GM12878 (cell line): ENCODE results near the gene CAMK2D. TPM values are rescaled to one million over a fixed set of nuclear protein-coding genes. Genes with fewer than 3 reads are reported as not detected.

ENCODE experiments used
- ATAC-seq: fragments of 200-7000 bp; cut with Tn5 transposase; 3 replicates; pipeline ENCODE4 v1.9.1; 2020; ENCODE audit warnings: mild to moderate bottlenecking, moderate library complexity
- BruUV-seq: library from RNA; stranded (reverse); fragments of 400-500 nt; replicated peaks from 2 replicates; lab custom pipeline; 2021; lab: Mats Ljungman, UMichigan
- CTCF ChIA-PET: fragments of 300-600 bp; sonication (Branson Sonifier 250); formaldehyde crosslinking; extraction: SDS; loops from one replicate; lab custom pipeline; 2021; ENCODE audit warnings: inconsistent platforms; lab: Yijun Ruan, JAX
- POLR2A ChIA-PET: fragments of 350-600 bp; formaldehyde crosslinking; extraction: SDS; loops from one replicate; lab custom pipeline; 2021; ENCODE audit warnings: inconsistent platforms; lab: Charles Lee
- RAD21 ChIA-PET: fragments of 300-600 bp; sonication (Branson Sonifier 250); formaldehyde crosslinking; loops from one replicate; lab custom pipeline; 2023; ENCODE audit warnings: antibody characterized with exemption; ENCODE audit not compliant: unreplicated experiment; lab: Charles Lee
- SMC1A ChIA-PET: fragments of 300-600 bp; sonication (Branson Sonifier 250); formaldehyde crosslinking; loops from one replicate; lab custom pipeline; 2023; ENCODE audit not compliant: unreplicated experiment, uncharacterized antibody; lab: Charles Lee
- DNase-seq: peaks from one replicate; pipeline ENCODE4 v3.0.0-alpha.2; 2011; ENCODE audit warnings: low read depth, low spot score
- FAIRE-seq: peaks from 3 replicates; lab custom pipeline; 2011; peaks lifted over from hg19 to GRCh38; lab: Jason Lieb, UNC
- H2AFZ ChIP-seq: 2 replicates; pipeline ENCODE4 v1.6.0; 2011; ENCODE audit warnings: low read depth, low read length, control low read depth; ENCODE audit not compliant: control insufficient read depth
- H3K27ac ChIP-seq: 2 replicates; pipeline ENCODE4 v1.5.1; 2011; ENCODE audit warnings: control low read depth; ENCODE audit not compliant: control insufficient read depth, insufficient read depth
- H3K27me3 ChIP-seq, 2 experiments: replicated peaks in 1 of 2; 2 replicates each; pipeline versions ENCODE4 v1.6.0 to v1.6.1; 2011; ENCODE audit warnings: low read length in 1 of 2; ENCODE audit not compliant: control insufficient read depth in 2 of 2, insufficient read depth in 2 of 2
- H3K36me3 ChIP-seq, 2 experiments: 2 replicates each; pipeline ENCODE4 v1.5.1; 2011; ENCODE audit warnings: low read length in 1 of 2; ENCODE audit not compliant: control insufficient read depth in 2 of 2, insufficient read depth in 2 of 2
- H3K4me1 ChIP-seq: 2 replicates; pipeline ENCODE4 v1.6.1; 2011; ENCODE audit warnings: mild to moderate bottlenecking, low read length, moderate library complexity, mixed read lengths; ENCODE audit not compliant: control insufficient read depth, insufficient read depth
- H3K4me2 ChIP-seq: 2 replicates; pipeline ENCODE4 v1.6.0; 2011; ENCODE audit warnings: control low read depth; ENCODE audit not compliant: control insufficient read depth, insufficient read depth
- H3K4me3 ChIP-seq: fragments of 200-600 bp; sonication (generic); 2 replicates; pipeline ENCODE4 v1.5.1; 2016
- H3K79me2 ChIP-seq: 2 replicates; pipeline ENCODE4 v1.6.0; 2011; ENCODE audit warnings: low read length; ENCODE audit not compliant: control insufficient read depth, insufficient read depth
- H3K9ac ChIP-seq: 2 replicates; pipeline ENCODE4 v1.8.0; 2011; ENCODE audit warnings: low read length, control low read depth, mixed read lengths; ENCODE audit not compliant: control insufficient read depth, insufficient read depth
- H3K9me3 ChIP-seq: replicated peaks from 3 replicates; pipeline ENCODE4 v1.5.1; 2011; ENCODE audit warnings: mild to moderate bottlenecking, low read length; ENCODE audit not compliant: control insufficient read depth, insufficient read depth
- H4K20me1 ChIP-seq: 2 replicates; pipeline ENCODE4 v1.6.0; 2011; ENCODE audit not compliant: control insufficient read depth, insufficient read depth
- BACH1 ChIP-seq: fragments of 450-650 bp; IDR thresholded peaks from 2 replicates; pipeline ENCODE4 v1.6.1; 2017; ENCODE audit warnings: mild to moderate bottlenecking, borderline replicate concordance
- BHLHE40 ChIP-seq, 2 experiments: fragments of 450-650 bp in 1 of 2; IDR thresholded peaks; 2 replicates each; pipeline ENCODE4 v1.6.1; 2011 to 2017; ENCODE audit warnings: low read depth in 2 of 2, borderline replicate concordance in 1 of 2, improper control_type of control experiment in 1 of 2, low read length in 1 of 2, mild to moderate bottlenecking in 1 of 2
- E2F4 ChIP-seq: IDR thresholded peaks from 2 replicates; pipeline ENCODE4 v1.6.1; 2012; ENCODE audit warnings: low read depth, low read length, improper control_type of control experiment
- E2F8 ChIP-seq: fragments of 450-650 bp; IDR thresholded peaks from 2 replicates; pipeline ENCODE4 v1.6.1; 2018; ENCODE audit warnings: mild to moderate bottlenecking, low read depth, moderate library complexity; ENCODE audit not compliant: partially characterized antibody
- ELK1 ChIP-seq: IDR thresholded peaks from 2 replicates; pipeline ENCODE4 v1.6.1; 2012; ENCODE audit warnings: low read depth, low read length, improper control_type of control experiment
- MEF2B ChIP-seq: fragments of 450-650 bp; IDR thresholded peaks from 2 replicates; pipeline ENCODE4 v1.6.1; 2018; ENCODE audit warnings: mild to moderate bottlenecking, moderate library complexity; ENCODE audit not compliant: partially characterized antibody, poor library complexity, severe bottlenecking
- MLLT1 ChIP-seq: fragments of 450-650 bp; IDR thresholded peaks from 2 replicates; pipeline ENCODE4 v1.6.1; 2016; ENCODE audit warnings: mild to moderate bottlenecking
- MYC ChIP-seq: IDR thresholded peaks from 2 replicates; pipeline ENCODE4 v1.6.1; 2011; ENCODE audit warnings: mild to moderate bottlenecking, low read length, moderate library complexity, inconsistent platforms; ENCODE audit not compliant: insufficient read depth, insufficient replicate concordance, insufficient read length, severe bottlenecking
- RELA ChIP-seq: fragments of 450-650 bp; IDR thresholded peaks from 2 replicates; pipeline ENCODE4 v1.8.0; 2014; ENCODE audit warnings: borderline replicate concordance; ENCODE audit not compliant: partially characterized antibody
- SIX5 ChIP-seq: IDR thresholded peaks from 2 replicates; pipeline ENCODE4 v1.6.1; 2011; ENCODE audit warnings: mild to moderate bottlenecking, low read depth, low read length, moderate library complexity; ENCODE audit not compliant: severe bottlenecking
- SREBF1 ChIP-seq: IDR thresholded peaks from 2 replicates; pipeline ENCODE4 v1.6.1; 2012; ENCODE audit warnings: mild to moderate bottlenecking, low read length
- ZNF592 ChIP-seq: fragments of 450-650 bp; IDR thresholded peaks from 2 replicates; pipeline ENCODE4 v1.6.1; 2017; ENCODE audit warnings: mild to moderate bottlenecking, moderate library complexity
- ZNF622 ChIP-seq: fragments of 450-650 bp; IDR thresholded peaks from 2 replicates; pipeline ENCODE4 v1.6.1; 2017; ENCODE audit warnings: mild to moderate bottlenecking, inconsistent platforms
- WGBS: methylation state at CpG from one replicate; pipeline ENCODE4 v1.1.6; 2016; ENCODE audit warnings: low lambda C conversion rate; ENCODE audit not compliant: insufficient replicate concordance, insufficient coverage; ENCODE audit errors: missing lambda C conversion rate; 5-methylcytosine and 5-hydroxymethylcytosine counted together
- in situ Hi-C: fragments of 300-500 bp; cut with MboI; formaldehyde crosslinking; loops from 9 replicates; pipeline ENCODE4 v1.14.3; 2018; ENCODE audit warnings: mixed read lengths
- intact Hi-C: fragments of 100-400 bp; cut with micrococcal nuclease; formaldehyde crosslinking; loops from one replicate; pipeline ENCODE4 v1.14.2; 2022; ENCODE audit not compliant: unreplicated experiment
- polyA plus RNA-seq, 11 experiments: library from polyadenylated mRNA; depleted of rRNA in 4 of 11; unstranded in 6 of 11; stranded (reverse) in 5 of 11; fragments of >200 nt; fragmentation: Nextera tagmentation in 4 of 11; fragmentation: Illumina TruSeq in 1 of 11; extraction: Ambion mirVana in 4 of 11; extraction: Trizol in 1 of 11; gene quantifications; 1 replicate in 1 of 11; 2 replicates in 10 of 11; pipeline versions ENCODE4 v1.2.1 to v1.2.3, GENCODE V29; 2011 to 2016; ENCODE audit warnings: inconsistent platforms in 2 of 11, missing spikeins in 2 of 11, low read depth in 1 of 11
- total RNA-seq, 4 experiments: library from RNA; depleted of rRNA in 3 of 4; stranded (reverse); fragments of >200 nt in 3 of 4; fragmentation: Illumina TruSeq in 1 of 4; extraction: Trizol in 1 of 4; gene quantifications; 2 replicates each; pipeline versions ENCODE4 v1.2.1 to v1.2.3, GENCODE V29; 2013 to 2021

The CAMK2D gene
- total and polyA plus RNA-seq, 10 of the 15 experiments (the other 5 are each of a cell fraction or from before 2014, with no cell fraction given): 6.9 to 88.5 (median 12.9) TPM

- ChIA-PET CTCF (no interaction called here), RAD21 (no interaction called here), POLR2A (no interaction called here), SMC1A (interaction anchor here (0.8 to 1.4 kb wide), 3 partner anchors 12 to 74 kb away, joined by 3 to 5 read pairs (median 4); no protein-coding TSS in a partner anchor)
- H3K36me3 ChIP-seq: peaks cover 0 to 5% of the 10 kb centered on the region in 2 experiments; a peak in 2 of 4 replicates
- FAIRE-seq (no peak), ATAC-seq (no peak), DNase-seq (no peak)
- no peak overlapping the region for H3K4me2 ChIP-seq
- no peak overlapping the region for H3K4me3 ChIP-seq
- no peaks in the 10 kb centered on the region for H3K27me3 ChIP-seq
- no peaks in the 10 kb centered on the region for H3K79me2 ChIP-seq
- in situ Hi-C loops (no loop called here), intact Hi-C loops (no loop called here)
- H3K4me1 ChIP-seq: no peaks in the 10 kb centered on the region
- no peaks in the 10 kb centered on the region for H4K20me1 ChIP-seq
- WGBS: 90% methylated on average over 1 of the region's 1 CpG
- no TSS peak for BruUV-seq
- H2AFZ ChIP-seq: no peak overlapping the region
- no peaks in the 10 kb centered on the region for H3K9me3 ChIP-seq
- H3K27ac ChIP-seq: no peak overlapping the region
- no peak overlapping the region for H3K9ac ChIP-seq
- TF ChIP-seq ELK1 (no peak), MEF2B (no peak), MLLT1 (no peak), E2F4 (no peak), RELA (no peak), BHLHE40 (IDR thresholded peaks at IDR 0.05; ENCODE audit: borderline replicate concordance in 1 of 2, low read depth in 2 of 2, low read length in 1 of 2) (no peak), SIX5 (no peak), ZNF592 (no peak), E2F8 (no peak), MYC (no peak), ZNF622 (no peak), BACH1 (no peak), SREBF1 (no peak)
Observed at GRCh38 chr4:113469023-113469390, 292.5 kb downstream of the CAMK2D start.
